ENCODE measurements around the gene SLC4A5.
"Not testable (repeated sequence)": the region's sequence is repeated elsewhere in the genome, so short reads cannot be mapped to it uniquely, and the experiment has no call there.

The SLC4A5 gene

GRCh38 chr2:74228772-74229171 is 114.4 kb downstream of the SLC4A5 start:
- peak; percentile 39 for DNase-seq (ENCODE audit: low spot score)

- peak; percentile 56 for DNase-seq (ENCODE audit: low spot score)
Measured at GRCh38 chr2:74227646-74228045, 115.6 kb downstream of the SLC4A5 start.

- peak; percentile 41 for DNase-seq (ENCODE audit: low spot score)
Measured at GRCh38 chr2:74226648-74227213, 116.5 kb downstream of the SLC4A5 start.

- no peak for DNase-seq (ENCODE audit: low spot score)
Measured at GRCh38 chr2:74225698-74226459, 117.3 kb downstream of the SLC4A5 start.

GRCh38 chr2:74223941-74224770 is 119.1 kb downstream of the SLC4A5 start:
- DNase-seq (ENCODE audit: low spot score) = no peak

- no peak for DNase-seq (ENCODE audit: low spot score)
Measured at GRCh38 chr2:74222300-74222650, 120.9 kb downstream of the SLC4A5 start.

GRCh38 chr2:74221604-74222299 is 121.5 kb downstream of the SLC4A5 start:
- DNase-seq (ENCODE audit: low spot score) = no peak

- DNase-seq (ENCODE audit: low spot score) = no peak
Measured at GRCh38 chr2:74221091-74221490, 122.1 kb downstream of the SLC4A5 start.

GRCh38 chr2:74219846-74220486 is 123.2 kb downstream of the SLC4A5 start:
- no peak for DNase-seq (ENCODE audit: low spot score)

GRCh38 chr2:74216642-74217041 is 126.6 kb downstream of the SLC4A5 start:
- DNase-seq (ENCODE audit: low spot score) = no peak

GRCh38 chr2:74215771-74216170 is 127.4 kb downstream of the SLC4A5 start:
- DNase-seq (ENCODE audit: low spot score) = not testable (repeated sequence)

GRCh38 chr2:74212702-74213410 is 130.4 kb downstream of the SLC4A5 start:
- no peak for DNase-seq (ENCODE audit: low spot score)

GRCh38 chr2:74206180-74206688 is 137.0 kb downstream of the SLC4A5 start:
- DNase-seq (ENCODE audit: low spot score) = no peak

- DNase-seq (ENCODE audit: low spot score) = no peak
Measured at GRCh38 chr2:74205596-74205995, 137.6 kb downstream of the SLC4A5 start.

GRCh38 chr2:74205113-74205512 is 138.1 kb downstream of the SLC4A5 start:
- no peak for DNase-seq (ENCODE audit: low spot score)

- no peak for DNase-seq (ENCODE audit: low spot score)
Measured at GRCh38 chr2:74204436-74204835, 138.8 kb downstream of the SLC4A5 start.

- no peak for DNase-seq (ENCODE audit: low spot score)
Measured at GRCh38 chr2:74201596-74201995, 141.6 kb downstream of the SLC4A5 start.

GRCh38 chr2:74201196-74201595 is 142.0 kb downstream of the SLC4A5 start:
- DNase-seq (ENCODE audit: low spot score) = no peak

- peak; percentile 20 for DNase-seq (ENCODE audit: low spot score)
Measured at GRCh38 chr2:74199871-74200305, 143.3 kb downstream of the SLC4A5 start.

GRCh38 chr2:74199275-74199701 is 143.9 kb downstream of the SLC4A5 start:
- no peak for DNase-seq (ENCODE audit: low spot score)

All from iPS-NIHi11 (cell line).